K562 (cell line): Measurements from ENCODE around the gene MND1. TPM values are rescaled to one million over a fixed set of nuclear protein-coding genes. Genes with fewer than 3 reads are reported as not detected.

Experiments used
- ATAC-seq: fragments of 200-7000 bp; cut with Tn5 transposase; 3 replicates; pipeline ENCODE4 v1.9.1; 2020; ENCODE audit warnings: moderate library complexity
- BruUV-seq: library from RNA; stranded (reverse); fragments of 400-500 nt; replicated peaks from 2 replicates; lab custom pipeline; 2021; lab: Mats Ljungman, UMichigan
- CTCF ChIA-PET: fragments of 300-600 bp; formaldehyde crosslinking; extraction: SDS; loops from one replicate; lab custom pipeline; 2021; ENCODE audit warnings: low intra/inter-chr PET ratio; lab: Yijun Ruan, JAX
- POLR2A ChIA-PET: fragments of 300-600, 350-650 bp; sonication (Branson Sonifier 250); formaldehyde crosslinking; extraction: SDS; loops from one replicate; lab custom pipeline; 2021; ENCODE audit warnings: antibody characterized with exemption, inconsistent platforms; lab: Yijun Ruan, JAX
- DNase-seq, 4 experiments: peaks; one replicate each; pipeline versions ENCODE4 v3.0.0 to v3.0.0-alpha.2; 2011 to 2018; ENCODE audit warnings: low spot score in 3 of 4, mixed read lengths in 3 of 4; ENCODE audit errors: extremely low read depth in 1 of 4
- FAIRE-seq: peaks from 2 replicates; lab custom pipeline; 2011; peaks lifted over from hg19 to GRCh38; lab: Jason Lieb, UNC
- H2AFZ ChIP-seq: 2 replicates; pipeline ENCODE4 v1.6.0; 2011; ENCODE audit warnings: low read depth, low read length, control low read depth, inconsistent platforms
- H3K27ac ChIP-seq: fragments of 200-600 bp; 3 replicates; pipeline ENCODE4 v1.8.0; 2011; ENCODE audit warnings: low read depth, mild to moderate bottlenecking, control low read depth, inconsistent platforms, low read length, moderate library complexity, mixed read lengths; ENCODE audit errors: extremely low read depth
- H3K27me3 ChIP-seq, 2 experiments: fragments of 300-600 bp in 1 of 2; 2 replicates in 1 of 2; 3 replicates in 1 of 2; pipeline versions ENCODE4 v1.6.0 to v1.8.0; 2011; ENCODE audit warnings: inconsistent platforms in 2 of 2, low read length in 2 of 2, mild to moderate bottlenecking in 1 of 2, mixed read lengths in 1 of 2, moderate library complexity in 1 of 2; ENCODE audit not compliant: control insufficient read depth in 2 of 2, insufficient read depth in 2 of 2
- H3K36me3 ChIP-seq: fragments of 300-600 bp; 3 replicates; pipeline ENCODE4 v1.8.0; 2011; ENCODE audit warnings: mild to moderate bottlenecking, low read length, inconsistent platforms; ENCODE audit not compliant: control insufficient read depth, insufficient read depth
- H3K4me1 ChIP-seq, 2 experiments: fragments of 200-600 bp in 1 of 2; replicated peaks in 1 of 2; 2 replicates in 1 of 2; 3 replicates in 1 of 2; pipeline versions ENCODE4 v1.5.1 to v1.8.0; 2011; ENCODE audit warnings: inconsistent platforms in 2 of 2, low read length in 2 of 2, mild to moderate bottlenecking in 1 of 2, mixed read lengths in 1 of 2, moderate library complexity in 1 of 2; ENCODE audit not compliant: control insufficient read depth in 2 of 2, insufficient read depth in 2 of 2
- H3K4me2 ChIP-seq: 2 replicates; pipeline ENCODE4 v1.6.1; 2011; ENCODE audit warnings: low read length, control low read depth, inconsistent platforms, mixed read lengths; ENCODE audit not compliant: insufficient read depth
- H3K4me3 ChIP-seq: fragments of 200-600 bp; sonication (generic), shearing (Covaris generic); 2 replicates; pipeline ENCODE4 v1.5.1; 2016; ENCODE audit warnings: control low read depth, inconsistent platforms
- H3K79me2 ChIP-seq: fragments of 200-600 bp; 3 replicates; pipeline ENCODE4 v1.8.0; 2011; ENCODE audit warnings: low read length, inconsistent platforms; ENCODE audit not compliant: control insufficient read depth, insufficient read depth
- H3K9ac ChIP-seq, 2 experiments: 2 replicates each; pipeline versions ENCODE4 v1.6.0 to v1.6.1; 2011; ENCODE audit warnings: low read depth in 2 of 2, low read length in 2 of 2, control low read depth in 1 of 2, inconsistent platforms in 1 of 2, mild to moderate bottlenecking in 1 of 2, mixed read lengths in 1 of 2; ENCODE audit not compliant: insufficient read depth in 1 of 2
- H3K9me1 ChIP-seq: one replicate; pipeline ENCODE4 v1.6.0; 2011; ENCODE audit warnings: inconsistent platforms, mild to moderate bottlenecking, low read length, moderate library complexity; ENCODE audit not compliant: control insufficient read depth, insufficient read depth
- H3K9me3 ChIP-seq: replicated peaks from 2 replicates; pipeline ENCODE4 v1.5.1; 2011; ENCODE audit warnings: low read depth, low read length, inconsistent platforms; ENCODE audit not compliant: control insufficient read depth, insufficient read depth
- H4K20me1 ChIP-seq: replicated peaks from 2 replicates; pipeline ENCODE4 v1.6.1; 2011; ENCODE audit warnings: low read length, inconsistent platforms, mixed read lengths; ENCODE audit not compliant: control insufficient read depth, insufficient read depth
- BMI1 ChIP-seq: fragments of 150-350 bp; IDR thresholded peaks from 2 replicates; pipeline ENCODE4 v1.6.1; 2014; ENCODE audit warnings: low read length
- ETV6 ChIP-seq, 3 experiments: fragments of 150-350 bp in 1 of 3; sonication (generic) in 1 of 3; formaldehyde crosslinking in 1 of 3; IDR thresholded peaks; 2 replicates each; pipeline versions ENCODE4 v1.6.1 to v1.8.0; 2014 to 2022; ENCODE audit warnings: borderline replicate concordance in 2 of 3, low read depth in 2 of 3, antibody characterized with exemption in 1 of 3, low read length in 1 of 3, mild to moderate bottlenecking in 1 of 3, missing genetic modification reagents in 1 of 3
- HNRNPK ChIP-seq: fragments of 200-400 bp; formaldehyde crosslinking; IDR thresholded peaks from one replicate; pipeline ENCODE4 v1.6.1; 2018; ENCODE audit warnings: mild to moderate bottlenecking, low read depth, low read length; ENCODE audit not compliant: poor library complexity, severe bottlenecking
- MEIS2 ChIP-seq: fragments of 450-650 bp; IDR thresholded peaks from 2 replicates; pipeline ENCODE4 v1.6.1; 2014; ENCODE audit warnings: mild to moderate bottlenecking; ENCODE audit not compliant: partially characterized antibody
- MTF1 ChIP-seq: fragments of 250-450 bp; sonication (Bioruptor Pico); IDR thresholded peaks from 2 replicates; pipeline ENCODE4 v1.9.0; 2021; ENCODE audit warnings: moderate library complexity, mild to moderate bottlenecking, inconsistent platforms, borderline replicate concordance
- NR2C1 ChIP-seq, 2 experiments: fragments of 450-650 bp; IDR thresholded peaks; 2 replicates each; pipeline ENCODE4 v1.6.1; 2017; ENCODE audit warnings: mild to moderate bottlenecking in 2 of 2, antibody characterized with exemption in 1 of 2, inconsistent platforms in 1 of 2, missing compliant biosample characterization in 1 of 2, missing genetic modification characterization in 1 of 2
- PHTF2 ChIP-seq: fragments of 250-450 bp; sonication (Bioruptor Pico); IDR thresholded peaks from 2 replicates; pipeline ENCODE4 v1.5.0; 2021; ENCODE audit warnings: mild to moderate bottlenecking
- PML ChIP-seq: IDR thresholded peaks from 2 replicates; pipeline ENCODE4 v1.6.1; 2012; ENCODE audit warnings: low read length, inconsistent platforms
- POLR2A ChIP-seq: fragments of 450-650 bp; conservative IDR thresholded peaks from 2 replicates; pipeline ENCODE4 v1.6.1; 2016
- POLR2H ChIP-seq: IDR thresholded peaks from 2 replicates; pipeline ENCODE4 v1.6.1; 2016; ENCODE audit warnings: missing genetic modification characterization, low read depth, mild to moderate bottlenecking, control low read depth, missing compliant biosample characterization, moderate library complexity
- POU5F1 ChIP-seq: fragments of 150-350 bp; IDR thresholded peaks from 2 replicates; pipeline ENCODE4 v1.6.1; 2014; ENCODE audit warnings: borderline replicate concordance, low read length, low read depth, mild to moderate bottlenecking; ENCODE audit not compliant: partially characterized antibody
- PTRF ChIP-seq: fragments of 450-650 bp; IDR thresholded peaks from 2 replicates; pipeline ENCODE4 v1.6.1; 2016; ENCODE audit warnings: mild to moderate bottlenecking, missing genetic modification characterization, missing compliant biosample characterization
- RFX5 ChIP-seq: IDR thresholded peaks from 2 replicates; pipeline ENCODE4 v1.6.1; 2011; ENCODE audit warnings: low read depth, mild to moderate bottlenecking, improper control_type of control experiment, low read length
- SIX5 ChIP-seq, 2 experiments: IDR thresholded peaks; 2 replicates each; pipeline ENCODE4 v1.6.1; 2011; ENCODE audit warnings: low read length in 2 of 2, borderline replicate concordance in 1 of 2, low read depth in 1 of 2, mild to moderate bottlenecking in 1 of 2, moderate library complexity in 1 of 2; ENCODE audit not compliant: insufficient read depth in 1 of 2
- SPI1 ChIP-seq: IDR thresholded peaks from 2 replicates; pipeline ENCODE4 v1.6.1; 2011; ENCODE audit warnings: low read depth, low read length, control low read depth, borderline replicate concordance
- SRSF7 ChIP-seq: fragments of 200-400 bp; formaldehyde crosslinking; optimal IDR thresholded peaks from 2 replicates; pipeline ENCODE3; 2017; ENCODE audit warnings: mild to moderate bottlenecking, low read depth, low read length
- WHSC1 ChIP-seq: IDR thresholded peaks from one replicate; pipeline ENCODE4 v1.6.1; 2012; ENCODE audit warnings: low read length, control low read depth, inconsistent platforms
- ZNF444 ChIP-seq: fragments of 250-450 bp; sonication (Bioruptor Pico); IDR thresholded peaks from 2 replicates; pipeline ENCODE4 v1.4.0; 2020; ENCODE audit warnings: mild to moderate bottlenecking, moderate library complexity
- in situ Hi-C: fragments of 300-500 bp; cut with MboI; formaldehyde crosslinking; loops from 4 replicates; pipeline ENCODE4 v1.15.0; 2018; ENCODE audit warnings: inconsistent platforms, mixed read lengths
- intact Hi-C: fragments of 100-400 bp; cut with micrococcal nuclease; formaldehyde crosslinking; loops from 2 replicates; pipeline ENCODE4 v1.14.2; 2022
- polyA plus RNA-seq, 8 experiments: library from polyadenylated mRNA; depleted of rRNA in 4 of 8; stranded (reverse) in 5 of 8; unstranded in 3 of 8; fragments of >200 nt; fragmentation: Nextera tagmentation in 2 of 8; fragmentation: Illumina TruSeq in 1 of 8; extraction: Ambion mirVana in 2 of 8; extraction: Trizol in 1 of 8; gene quantifications; 2 replicates each; pipeline versions ENCODE4 v1.2.1 to v1.2.3, GENCODE V29; 2011 to 2014; ENCODE audit warnings: inconsistent platforms in 1 of 8, missing spikeins in 1 of 8
- total RNA-seq, 7 experiments: library from RNA; depleted of rRNA in 6 of 7; stranded (reverse); fragments of >200 nt in 6 of 7; fragmentation: Illumina TruSeq in 2 of 7; extraction: Trizol in 2 of 7; gene quantifications; 2 replicates each; pipeline versions ENCODE4 v1.2.1 to v1.2.3, GENCODE V29; 2011 to 2021; ENCODE audit warnings: low replicate concordance in 1 of 7
- TF ChIP-seq, protein P1 (sequence below): sonication (generic); formaldehyde crosslinking; IDR thresholded peaks from 2 replicates; pipeline ENCODE4 v1.8.0; 2022; ENCODE audit warnings: missing genetic modification reagents, mild to moderate bottlenecking, moderate library complexity, borderline replicate concordance
- TF ChIP-seq, protein P2 (sequence below): fragments of 450-650 bp; formaldehyde crosslinking; IDR thresholded peaks from 2 replicates; pipeline ENCODE4 v1.4.0; 2022; ENCODE audit warnings: missing genetic modification characterization

The MND1 gene
- total and polyA plus RNA-seq, 9 of the 15 experiments (the other 6 are each of a cell fraction or from before 2014, with no cell fraction given), result 35.3 to 94.1 (median 59.9) TPM

DNA sequence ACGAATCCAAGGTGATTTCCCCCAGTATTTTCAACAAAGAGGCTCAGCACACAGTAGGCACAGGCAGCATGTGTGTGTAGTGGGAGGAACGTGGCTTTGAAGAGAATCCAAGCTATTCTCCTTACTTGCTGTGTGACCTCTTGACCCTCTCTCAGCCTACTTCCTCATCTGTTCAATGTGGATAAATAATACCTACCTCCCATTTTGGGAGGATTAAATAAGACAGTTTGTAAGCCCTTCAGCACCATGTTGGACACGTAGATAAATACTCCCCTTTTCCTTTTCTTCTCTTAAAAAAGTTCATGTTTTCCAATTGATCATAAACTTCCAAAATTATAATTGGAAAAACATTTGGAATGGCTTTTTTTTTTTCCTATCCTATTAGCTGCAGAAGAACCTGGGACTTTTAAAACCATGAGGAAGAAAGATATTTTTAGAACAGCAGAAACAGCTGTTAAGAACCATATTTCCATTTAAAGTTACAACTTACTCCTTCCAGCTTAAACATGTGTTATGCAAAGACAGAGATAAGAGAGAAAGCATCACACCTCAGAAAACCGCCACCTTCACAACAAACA lies 65.5 kb downstream of the MND1 start (continued):
- TF ChIP-seq, protein P1, sequence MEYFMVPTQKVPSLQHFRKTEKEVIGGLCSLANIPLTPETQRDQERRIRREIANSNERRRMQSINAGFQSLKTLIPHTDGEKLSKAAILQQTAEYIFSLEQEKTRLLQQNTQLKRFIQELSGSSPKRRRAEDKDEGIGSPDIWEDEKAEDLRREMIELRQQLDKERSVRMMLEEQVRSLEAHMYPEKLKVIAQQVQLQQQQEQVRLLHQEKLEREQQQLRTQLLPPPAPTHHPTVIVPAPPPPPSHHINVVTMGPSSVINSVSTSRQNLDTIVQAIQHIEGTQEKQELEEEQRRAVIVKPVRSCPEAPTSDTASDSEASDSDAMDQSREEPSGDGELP, result peak; percentile 67; the same call in 1 of the 2 replicates
- peak; percentile 74 for TF ChIP-seq SPI1
- peak; percentile 49 for TF ChIP-seq PML
- TF ChIP-seq, all 486 proteins: peak for 64

DNA sequence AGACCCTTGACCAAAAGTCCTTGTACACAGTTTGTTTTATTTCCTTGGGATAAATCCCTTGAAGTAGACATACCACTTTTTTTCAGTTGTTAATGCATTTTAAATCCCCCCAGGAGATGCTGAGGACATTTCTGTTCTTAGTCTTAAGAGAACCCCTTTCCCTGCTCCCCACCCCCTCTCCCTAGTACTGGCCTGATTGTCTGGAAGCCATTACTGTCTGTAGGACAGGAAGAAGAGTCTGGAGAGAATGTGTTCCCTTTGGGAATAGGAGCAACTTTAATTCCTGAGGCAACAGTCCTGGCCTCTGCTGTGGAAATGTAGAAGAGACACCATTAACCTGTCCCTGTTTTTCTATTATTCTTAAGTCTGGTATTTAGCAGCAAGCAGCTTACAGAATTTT lies 69.4 kb downstream of the MND1 start:
- POLR2A ChIA-PET, result interaction anchor here (0.6 to 0.8 kb wide), 2 partner anchors 12 to 186 kb away, joined by 3 read pairs; no protein-coding TSS in a partner anchor
- TF ChIP-seq ZNF444 (CRISPR knock-in tag) (no peak), BMI1 (no peak), POU5F1 (no peak), NR2C1 (IDR thresholded peaks at IDR 0.05) (no peak), NR2C1 (tag; IDR thresholded peaks at IDR 0.05) (no peak), ETV6 (IDR thresholded peaks at IDR 0.05; ENCODE audit: borderline replicate concordance in 1 of 2, low read depth in 2 of 2, low read length in 1 of 2) (no peak), ETV6 (CRISPR knock-in tag; IDR thresholded peaks at IDR 0.05; ENCODE audit: borderline replicate concordance) (no peak), PHTF2 (no peak), POLR2A (no peak), HNRNPK (no peak), PTRF (tag) (no peak), SIX5 (IDR thresholded peaks at IDR 0.05; ENCODE audit: borderline replicate concordance in 1 of 2, insufficient read depth in 1 of 2, low read depth in 1 of 2, low read length in 2 of 2) (no peak), POLR2H (no peak), MTF1 (CRISPR knock-in tag) (no peak), WHSC1 (no peak), MEIS2 (no peak), SRSF7 (no peak), RFX5 (no peak)
- TF ChIP-seq, protein P2, sequence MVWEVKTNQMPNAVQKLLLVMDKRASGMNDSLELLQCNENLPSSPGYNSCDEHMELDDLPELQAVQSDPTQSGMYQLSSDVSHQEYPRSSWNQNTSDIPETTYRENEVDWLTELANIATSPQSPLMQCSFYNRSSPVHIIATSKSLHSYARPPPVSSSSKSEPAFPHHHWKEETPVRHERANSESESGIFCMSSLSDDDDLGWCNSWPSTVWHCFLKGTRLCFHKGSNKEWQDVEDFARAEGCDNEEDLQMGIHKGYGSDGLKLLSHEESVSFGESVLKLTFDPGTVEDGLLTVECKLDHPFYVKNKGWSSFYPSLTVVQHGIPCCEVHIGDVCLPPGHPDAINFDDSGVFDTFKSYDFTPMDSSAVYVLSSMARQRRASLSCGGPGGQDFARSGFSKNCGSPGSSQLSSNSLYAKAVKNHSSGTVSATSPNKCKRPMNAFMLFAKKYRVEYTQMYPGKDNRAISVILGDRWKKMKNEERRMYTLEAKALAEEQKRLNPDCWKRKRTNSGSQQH (CRISPR knock-in tag), result no peak

More for the DNA sequence above, 69.4 kb downstream of the MND1 start:
- no TSS peak for BruUV-seq
- DNase-seq (no peak), FAIRE-seq (no peak), ATAC-seq (no peak)
- no peak overlapping the region for H3K27ac ChIP-seq
- H4K20me1 ChIP-seq, result no peaks in the 10 kb centered on the region
- no peaks in the 10 kb centered on the region for H3K9me1 ChIP-seq
- peaks cover 32% of the 10 kb centered on the region for H3K36me3 ChIP-seq
- no peak overlapping the region for H3K9ac ChIP-seq
- intact Hi-C loops (loop anchor here (5.0 kb wide), 2 partner anchors 52 to 67 kb away; no protein-coding TSS in a partner anchor), in situ Hi-C loops (no loop called here)
- H3K4me2 ChIP-seq, result no peak overlapping the region
- no peak overlapping the region for H3K4me3 ChIP-seq
- no peak overlapping the region for H2AFZ ChIP-seq
- H3K9me3 ChIP-seq, result no peaks in the 10 kb centered on the region
- CTCF ChIA-PET, result no interaction called here
- H3K27me3 ChIP-seq, result no peaks in the 10 kb centered on the region
- no peaks in the 10 kb centered on the region for H3K79me2 ChIP-seq
- peaks cover 0 to 16% of the 10 kb centered on the region in 2 experiments; a peak in 3 of 5 replicates for H3K4me1 ChIP-seq
